Upper lobe of left lung (tissue), 4 donors: ENCODE data around the gene SMTNL1.

ENCODE experiments used
- EP300 ChIP-seq, 4 donors: sonication (generic); formaldehyde crosslinking; IDR thresholded peaks; one replicate each; pipeline ENCODE4 v1.5.1; 2017; ENCODE audit warnings: antibody characterized with exemption in 4 of 4, control low read depth in 2 of 4
- POLR2AphosphoS5 ChIP-seq, 2 donors: sonication (generic); formaldehyde crosslinking; IDR thresholded peaks; one replicate each; pipeline ENCODE4 v1.5.1; 2017; ENCODE audit warnings: antibody characterized with exemption in 2 of 2
- TF ChIP-seq, protein P1 (sequence below), 6 experiments: fragments of 450-650 bp in 4 of 6; fragments of 200-600 bp in 2 of 6; sonication (generic) in 2 of 6; IDR thresholded peaks; one replicate each; pipeline ENCODE4 v1.5.1; 2016 to 2019; ENCODE audit warnings: antibody characterized with exemption in 6 of 6

- TF ChIP-seq, protein P1, sequence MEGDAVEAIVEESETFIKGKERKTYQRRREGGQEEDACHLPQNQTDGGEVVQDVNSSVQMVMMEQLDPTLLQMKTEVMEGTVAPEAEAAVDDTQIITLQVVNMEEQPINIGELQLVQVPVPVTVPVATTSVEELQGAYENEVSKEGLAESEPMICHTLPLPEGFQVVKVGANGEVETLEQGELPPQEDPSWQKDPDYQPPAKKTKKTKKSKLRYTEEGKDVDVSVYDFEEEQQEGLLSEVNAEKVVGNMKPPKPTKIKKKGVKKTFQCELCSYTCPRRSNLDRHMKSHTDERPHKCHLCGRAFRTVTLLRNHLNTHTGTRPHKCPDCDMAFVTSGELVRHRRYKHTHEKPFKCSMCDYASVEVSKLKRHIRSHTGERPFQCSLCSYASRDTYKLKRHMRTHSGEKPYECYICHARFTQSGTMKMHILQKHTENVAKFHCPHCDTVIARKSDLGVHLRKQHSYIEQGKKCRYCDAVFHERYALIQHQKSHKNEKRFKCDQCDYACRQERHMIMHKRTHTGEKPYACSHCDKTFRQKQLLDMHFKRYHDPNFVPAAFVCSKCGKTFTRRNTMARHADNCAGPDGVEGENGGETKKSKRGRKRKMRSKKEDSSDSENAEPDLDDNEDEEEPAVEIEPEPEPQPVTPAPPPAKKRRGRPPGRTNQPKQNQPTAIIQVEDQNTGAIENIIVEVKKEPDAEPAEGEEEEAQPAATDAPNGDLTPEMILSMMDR (IDR thresholded peaks at IDR 0.05) = no peak
- TF ChIP-seq EP300 (IDR thresholded peaks at IDR 0.05) = no peak
- TF ChIP-seq POLR2AphosphoS5 (IDR thresholded peaks at IDR 0.05) = no peak
These were observed 16.3 kb upstream of the SMTNL1 start for GRCh38 chr11:57521116-57521515.
